Fibroblast of mammary gland (primary cell): Measurements from ENCODE around the gene TUBAL3.

ENCODE experiments used
- DNase-seq: peaks from one replicate; pipeline ENCODE4 v3.0.0-alpha.2; 2010; ENCODE audit warnings: low read depth
- H3K4me3 ChIP-seq: 2 replicates; pipeline ENCODE4 v1.5.1; 2011; ENCODE audit warnings: low read depth, mild to moderate bottlenecking, low read length, moderate library complexity; ENCODE audit not compliant: control insufficient read depth
- TF ChIP-seq, protein P1 (sequence below): conservative IDR thresholded peaks from 2 replicates; pipeline ENCODE4 v1.5.1; 2011; ENCODE audit warnings: low read depth, low read length, inconsistent platforms; ENCODE audit not compliant: control insufficient read depth, insufficient read depth

TUBAL3 gene

GRCh38 chr10:5361966-5362365, 42.7 kb downstream of the TUBAL3 start:
- H3K4me3 ChIP-seq, result no peak overlapping the region
- DNase-seq, result no peak
- TF ChIP-seq, protein P1, sequence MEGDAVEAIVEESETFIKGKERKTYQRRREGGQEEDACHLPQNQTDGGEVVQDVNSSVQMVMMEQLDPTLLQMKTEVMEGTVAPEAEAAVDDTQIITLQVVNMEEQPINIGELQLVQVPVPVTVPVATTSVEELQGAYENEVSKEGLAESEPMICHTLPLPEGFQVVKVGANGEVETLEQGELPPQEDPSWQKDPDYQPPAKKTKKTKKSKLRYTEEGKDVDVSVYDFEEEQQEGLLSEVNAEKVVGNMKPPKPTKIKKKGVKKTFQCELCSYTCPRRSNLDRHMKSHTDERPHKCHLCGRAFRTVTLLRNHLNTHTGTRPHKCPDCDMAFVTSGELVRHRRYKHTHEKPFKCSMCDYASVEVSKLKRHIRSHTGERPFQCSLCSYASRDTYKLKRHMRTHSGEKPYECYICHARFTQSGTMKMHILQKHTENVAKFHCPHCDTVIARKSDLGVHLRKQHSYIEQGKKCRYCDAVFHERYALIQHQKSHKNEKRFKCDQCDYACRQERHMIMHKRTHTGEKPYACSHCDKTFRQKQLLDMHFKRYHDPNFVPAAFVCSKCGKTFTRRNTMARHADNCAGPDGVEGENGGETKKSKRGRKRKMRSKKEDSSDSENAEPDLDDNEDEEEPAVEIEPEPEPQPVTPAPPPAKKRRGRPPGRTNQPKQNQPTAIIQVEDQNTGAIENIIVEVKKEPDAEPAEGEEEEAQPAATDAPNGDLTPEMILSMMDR, result no peak

DNA sequence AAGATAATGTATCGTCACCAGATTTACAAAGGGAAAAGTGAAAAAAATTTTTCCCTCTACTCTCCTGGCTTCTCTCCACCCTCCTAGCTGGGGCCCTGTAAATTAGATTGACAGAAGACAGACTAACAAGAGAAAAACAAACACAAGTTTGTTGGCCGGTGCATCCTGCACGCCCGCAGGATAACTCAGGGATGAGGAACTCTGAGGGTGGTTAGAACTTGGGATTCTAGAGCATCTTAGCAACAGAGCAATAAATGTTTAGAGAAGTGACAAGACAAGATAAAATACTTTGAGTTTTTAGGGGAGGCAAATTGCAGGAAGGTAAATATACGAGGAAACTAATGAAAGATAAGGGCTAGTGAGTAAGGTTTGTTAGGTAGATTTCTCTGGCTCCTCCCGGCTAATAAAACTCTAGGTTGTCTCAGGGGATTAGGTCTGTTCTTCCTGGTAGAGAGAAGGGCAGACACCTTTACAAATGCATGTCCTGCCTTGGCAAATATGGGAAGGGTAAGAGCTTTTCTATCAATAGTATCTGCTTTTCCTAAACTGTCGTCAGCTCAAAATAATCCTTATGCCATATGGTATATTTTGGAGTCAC, 44.2 kb downstream of the TUBAL3 start:
- TF ChIP-seq, protein P1, result no peak
- no peak overlapping the region for H3K4me3 ChIP-seq
- DNase-seq, result no peak

DNA sequence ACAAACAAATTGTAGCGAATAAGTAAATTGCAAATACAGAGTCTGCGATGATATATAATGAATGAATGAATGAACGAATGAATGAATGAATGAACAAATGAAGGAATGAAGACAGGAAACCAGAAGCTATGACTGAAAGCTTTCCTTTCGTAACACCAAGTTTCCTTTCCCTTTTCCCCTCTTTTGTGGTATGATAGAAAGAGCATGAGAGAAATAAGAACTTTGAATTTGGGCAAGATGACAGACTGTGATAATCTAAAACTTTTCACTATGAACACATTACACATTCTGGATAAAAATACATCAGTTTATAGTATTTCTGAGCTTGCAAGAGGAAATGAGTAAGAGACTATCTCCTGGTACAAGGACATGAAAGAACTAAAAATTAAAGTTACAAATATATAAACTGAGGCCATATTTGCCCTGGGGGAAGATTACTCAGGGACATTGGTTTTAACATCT, 48.3 kb downstream of the TUBAL3 start:
- H3K4me3 ChIP-seq, result no peak overlapping the region
- TF ChIP-seq, protein P1, result no peak
- DNase-seq, result no peak

DNA sequence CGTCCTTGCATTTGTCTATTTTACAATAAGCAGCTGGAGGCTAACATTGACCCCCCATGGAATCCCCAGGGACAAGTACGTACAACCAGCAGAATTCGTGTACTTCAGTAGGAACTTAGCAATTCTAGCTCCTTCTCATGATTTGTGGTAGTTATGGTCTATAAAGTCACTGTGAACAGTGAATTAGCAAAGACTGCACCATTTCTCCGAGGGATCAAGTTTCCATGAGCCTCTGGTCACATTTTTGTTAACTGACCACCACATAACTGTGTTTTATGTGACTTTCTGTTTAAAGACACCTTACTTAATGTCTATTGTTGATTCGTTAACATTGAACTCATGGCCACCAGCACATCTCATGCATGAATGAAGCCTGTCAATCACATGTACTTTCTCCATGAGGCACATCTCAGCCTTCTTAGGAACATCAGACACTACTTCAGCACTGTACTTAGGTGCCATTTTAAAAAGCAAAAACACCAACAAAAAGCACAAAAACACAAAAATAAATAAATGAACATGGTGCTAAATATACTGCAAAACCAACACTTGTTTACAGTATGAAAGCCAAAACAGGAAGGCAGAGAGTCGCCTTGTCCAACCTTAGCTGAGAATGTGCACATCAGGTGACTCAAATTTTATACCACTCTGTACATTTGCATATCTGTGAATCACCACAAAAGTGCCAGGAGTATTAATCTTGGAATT, 48.9 kb downstream of the TUBAL3 start:
- no peak overlapping the region for H3K4me3 ChIP-seq
- TF ChIP-seq, protein P1, result no peak
- DNase-seq, result no peak

- TF ChIP-seq, protein P1, result no peak
- DNase-seq, result no peak
- H3K4me3 ChIP-seq, result no peak overlapping the region
Observed at GRCh38 chr10:5354068-5354467, 50.6 kb downstream of the TUBAL3 start.

DNA sequence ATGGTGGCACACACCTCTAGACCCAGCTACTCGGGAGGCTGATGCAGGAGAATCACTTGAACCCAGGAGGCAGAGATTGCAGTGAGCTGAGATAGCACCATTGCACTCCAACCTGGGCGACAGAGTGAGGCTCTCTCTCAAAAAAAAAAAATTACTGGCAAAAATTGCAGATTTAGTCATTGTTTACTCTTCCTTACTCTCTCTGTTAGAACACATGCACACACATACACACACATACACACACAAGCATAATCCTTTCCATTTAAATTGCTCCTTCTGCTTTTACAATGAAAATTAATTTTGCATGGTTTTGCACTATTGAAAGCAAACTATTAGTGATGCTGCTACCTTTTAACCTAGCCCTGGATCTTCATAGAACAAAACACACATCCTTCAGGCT, 55.3 kb downstream of the TUBAL3 start:
- DNase-seq, result no peak
- H3K4me3 ChIP-seq, result no peak overlapping the region
- TF ChIP-seq, protein P1, result no peak
